ENCODE results near the gene TALDO1.

Gene TALDO1

DNA sequence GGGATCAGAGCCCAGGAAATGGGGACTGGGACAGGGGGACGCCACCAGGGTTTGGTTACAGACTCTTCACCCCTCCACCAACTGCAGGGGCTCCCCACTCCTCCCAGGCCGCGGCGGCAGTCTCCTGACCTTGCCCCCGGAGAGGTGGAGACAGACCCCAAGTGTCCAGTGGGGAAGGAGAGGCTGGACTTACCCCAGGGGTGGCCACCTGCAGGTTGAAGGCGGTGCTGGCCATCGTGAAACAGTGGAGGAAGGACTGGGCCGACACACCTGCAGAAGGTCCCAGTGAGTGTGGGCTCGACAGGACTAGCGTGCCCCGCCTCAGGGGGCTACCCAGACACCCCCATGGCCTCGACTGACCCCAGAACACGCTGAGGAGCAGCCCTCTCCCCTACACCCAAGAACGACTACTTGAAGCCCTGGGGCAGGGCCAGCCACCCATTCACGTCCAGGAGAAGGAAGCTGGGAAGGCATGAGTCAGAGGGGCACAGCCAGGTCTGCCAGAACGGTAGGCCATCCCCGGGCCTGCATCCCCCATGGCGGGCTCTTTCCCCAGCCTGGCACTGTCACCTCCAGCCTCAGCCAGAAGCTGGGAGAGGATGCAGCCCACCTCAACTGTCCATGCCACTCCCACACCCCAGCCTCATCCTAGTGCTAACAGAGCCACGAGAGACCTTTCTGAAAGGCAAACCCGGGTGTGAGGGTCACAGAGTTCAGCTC, 27.8 kb downstream of the TALDO1 start:
- Histone ChIP-seq H3K9ac (ENCODE audit: low read depth, low read length, poor library complexity, severe bottlenecking) (peak overlapping the region; percentile 96), H3K4me2 (ENCODE audit: low read depth, low read length, poor library complexity, severe bottlenecking) (peak overlapping the region; percentile 83), H3K36me3 (ENCODE audit: insufficient read depth, low read length) (peaks cover 13% of the 10 kb centered on the region; the same call in 1 of the 2 replicates), H3K4me3 (ENCODE audit: low read length, poor library complexity, severe bottlenecking) (peak overlapping the region; percentile 89), H4K20me1 (ENCODE audit: insufficient read depth, low read length, poor library complexity, severe bottlenecking) (peaks cover 46% of the 10 kb centered on the region), H3K9me2 (replicated peaks; ENCODE audit: low read depth, low read length) (no peaks in the 10 kb centered on the region), H3F3A (ENCODE audit: low read depth) (no peaks in the 10 kb centered on the region), H3K79me2 (ENCODE audit: insufficient read depth, low read length) (peaks cover 65% of the 10 kb centered on the region), H3K9me3 (ENCODE audit: insufficient read depth, low read depth, low read length) (no peaks in the 10 kb centered on the region), H3K4me1 (ENCODE audit: insufficient read depth, low read length, poor library complexity, severe bottlenecking) (peaks cover 26% of the 10 kb centered on the region), H3K27me3 (ENCODE audit: insufficient read depth, low read length, poor library complexity, severe bottlenecking) (no peaks in the 10 kb centered on the region), H2AFZ (ENCODE audit: low read length) (no peak overlapping the region)
- TF ChIP-seq, protein P1, sequence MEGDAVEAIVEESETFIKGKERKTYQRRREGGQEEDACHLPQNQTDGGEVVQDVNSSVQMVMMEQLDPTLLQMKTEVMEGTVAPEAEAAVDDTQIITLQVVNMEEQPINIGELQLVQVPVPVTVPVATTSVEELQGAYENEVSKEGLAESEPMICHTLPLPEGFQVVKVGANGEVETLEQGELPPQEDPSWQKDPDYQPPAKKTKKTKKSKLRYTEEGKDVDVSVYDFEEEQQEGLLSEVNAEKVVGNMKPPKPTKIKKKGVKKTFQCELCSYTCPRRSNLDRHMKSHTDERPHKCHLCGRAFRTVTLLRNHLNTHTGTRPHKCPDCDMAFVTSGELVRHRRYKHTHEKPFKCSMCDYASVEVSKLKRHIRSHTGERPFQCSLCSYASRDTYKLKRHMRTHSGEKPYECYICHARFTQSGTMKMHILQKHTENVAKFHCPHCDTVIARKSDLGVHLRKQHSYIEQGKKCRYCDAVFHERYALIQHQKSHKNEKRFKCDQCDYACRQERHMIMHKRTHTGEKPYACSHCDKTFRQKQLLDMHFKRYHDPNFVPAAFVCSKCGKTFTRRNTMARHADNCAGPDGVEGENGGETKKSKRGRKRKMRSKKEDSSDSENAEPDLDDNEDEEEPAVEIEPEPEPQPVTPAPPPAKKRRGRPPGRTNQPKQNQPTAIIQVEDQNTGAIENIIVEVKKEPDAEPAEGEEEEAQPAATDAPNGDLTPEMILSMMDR (conservative IDR thresholded peaks at IDR 0.05; ENCODE audit: low read length), result no peak
- TF ChIP-seq EZH2phosphoT487 (IDR thresholded peaks at IDR 0.05; ENCODE audit: borderline replicate concordance), result no peak

DNA sequence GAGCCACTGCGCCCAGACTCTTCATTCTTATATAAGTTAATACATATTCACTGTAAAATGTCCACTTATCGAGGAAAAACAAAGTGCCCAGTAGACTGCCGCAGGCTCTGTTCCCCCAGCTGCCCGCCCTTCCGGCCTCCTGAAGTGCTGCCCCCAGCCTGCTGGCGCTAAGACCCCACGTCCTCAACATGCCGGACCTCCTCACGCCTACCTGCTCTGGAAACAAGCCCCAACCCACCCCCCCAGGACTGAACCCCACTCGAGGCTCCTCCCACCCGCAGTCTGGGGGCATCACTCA, 28.9 kb downstream of the TALDO1 start:
- Histone ChIP-seq H3K4me3 (ENCODE audit: low read length, poor library complexity, severe bottlenecking) (peak overlapping the region; percentile 89), H4K20me1 (ENCODE audit: insufficient read depth, low read length, poor library complexity, severe bottlenecking) (peaks cover 44% of the 10 kb centered on the region), H2AFZ (ENCODE audit: low read length) (no peak overlapping the region), H3K4me1 (ENCODE audit: insufficient read depth, low read length, poor library complexity, severe bottlenecking) (peaks cover 26% of the 10 kb centered on the region), H3K36me3 (ENCODE audit: insufficient read depth, low read length) (peaks cover under 1% of the 10 kb centered on the region; the same call in 1 of the 2 replicates), H3K4me2 (ENCODE audit: low read depth, low read length, poor library complexity, severe bottlenecking) (peak overlapping the region; percentile 83), H3F3A (ENCODE audit: low read depth) (no peaks in the 10 kb centered on the region), H3K9me2 (replicated peaks; ENCODE audit: low read depth, low read length) (no peaks in the 10 kb centered on the region), H3K79me2 (ENCODE audit: insufficient read depth, low read length) (peaks cover 65% of the 10 kb centered on the region), H3K9ac (ENCODE audit: low read depth, low read length, poor library complexity, severe bottlenecking) (peak overlapping the region; percentile 96), H3K9me3 (ENCODE audit: insufficient read depth, low read depth, low read length) (no peaks in the 10 kb centered on the region), H3K27me3 (ENCODE audit: insufficient read depth, low read length, poor library complexity, severe bottlenecking) (no peaks in the 10 kb centered on the region)
- TF ChIP-seq, protein P1 (conservative IDR thresholded peaks at IDR 0.05; ENCODE audit: low read length), result no peak
- TF ChIP-seq EZH2phosphoT487 (IDR thresholded peaks at IDR 0.05; ENCODE audit: borderline replicate concordance), result no peak

DNA sequence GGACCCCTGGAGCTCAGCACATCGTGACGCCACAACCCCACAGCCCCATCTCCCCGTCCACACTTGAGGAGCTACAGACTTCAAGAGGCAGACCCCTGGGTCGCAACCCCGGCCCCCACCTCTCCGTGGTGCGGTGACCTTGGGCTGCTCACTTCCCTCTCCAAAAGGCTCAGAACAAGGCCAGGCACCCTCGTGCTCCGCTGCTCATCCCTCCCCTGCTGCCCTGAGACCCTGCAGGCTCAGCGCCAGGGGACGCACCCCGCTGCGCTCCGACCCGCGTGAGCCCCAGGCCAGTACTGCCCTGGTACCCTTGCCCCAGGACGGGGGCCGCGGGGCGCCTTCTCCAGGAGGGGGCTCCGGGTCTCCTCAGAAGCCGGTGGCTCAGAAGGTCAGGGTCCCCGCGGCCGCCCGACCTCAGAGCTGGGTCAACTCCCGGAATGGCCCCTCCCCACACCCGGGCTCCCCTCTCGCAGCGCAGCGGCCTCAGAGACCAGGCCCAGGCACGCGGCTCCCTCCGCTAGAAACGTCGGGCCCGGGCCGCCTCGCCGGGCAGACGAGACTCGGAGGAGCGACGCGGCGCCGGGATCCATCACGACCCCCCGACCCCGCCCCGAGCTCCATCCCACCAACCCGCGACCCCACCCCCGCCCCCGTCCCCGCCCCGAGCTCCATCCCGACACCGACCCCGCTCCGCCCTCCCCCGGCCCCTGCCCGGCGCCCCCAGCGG, 29.5 kb downstream of the TALDO1 start:
- peaks cover 61% of the 10 kb centered on the region for H3K79me2 ChIP-seq (ENCODE audit: insufficient read depth, low read length)
- no peaks in the 10 kb centered on the region for H3K9me3 ChIP-seq (ENCODE audit: insufficient read depth, low read depth, low read length)
- peak overlapping the region; percentile 64 for H2AFZ ChIP-seq (ENCODE audit: low read length)
- H3K27me3 ChIP-seq (ENCODE audit: insufficient read depth, low read length, poor library complexity, severe bottlenecking), result no peaks in the 10 kb centered on the region
- peak overlapping the region; percentile 89 for H3K4me3 ChIP-seq (ENCODE audit: low read length, poor library complexity, severe bottlenecking)
- H3F3A ChIP-seq (ENCODE audit: low read depth), result no peaks in the 10 kb centered on the region
- peaks cover 41% of the 10 kb centered on the region for H4K20me1 ChIP-seq (ENCODE audit: insufficient read depth, low read length, poor library complexity, severe bottlenecking)
- peaks cover 25% of the 10 kb centered on the region for H3K4me1 ChIP-seq (ENCODE audit: insufficient read depth, low read length, poor library complexity, severe bottlenecking)
- peak overlapping the region; percentile 96 for H3K9ac ChIP-seq (ENCODE audit: low read depth, low read length, poor library complexity, severe bottlenecking)
- peak overlapping the region; percentile 83 for H3K4me2 ChIP-seq (ENCODE audit: low read depth, low read length, poor library complexity, severe bottlenecking)
- H3K9me2 ChIP-seq (replicated peaks; ENCODE audit: low read depth, low read length), result no peaks in the 10 kb centered on the region
- TF ChIP-seq, protein P1 (conservative IDR thresholded peaks at IDR 0.05; ENCODE audit: low read length), result peak; percentile 20; the same call in 1 of the 2 replicates
- no peak for TF ChIP-seq EZH2phosphoT487 (IDR thresholded peaks at IDR 0.05; ENCODE audit: borderline replicate concordance)
- no peaks in the 10 kb centered on the region for H3K36me3 ChIP-seq (ENCODE audit: insufficient read depth, low read length)

Data from Loucy (cell line).